ENCODE results near the gene RHOBTB3.

The RHOBTB3 gene

GRCh38 chr5:95713960-95714710, 17.0 kb upstream of the RHOBTB3 start:
- no peak for DNase-seq

DNA sequence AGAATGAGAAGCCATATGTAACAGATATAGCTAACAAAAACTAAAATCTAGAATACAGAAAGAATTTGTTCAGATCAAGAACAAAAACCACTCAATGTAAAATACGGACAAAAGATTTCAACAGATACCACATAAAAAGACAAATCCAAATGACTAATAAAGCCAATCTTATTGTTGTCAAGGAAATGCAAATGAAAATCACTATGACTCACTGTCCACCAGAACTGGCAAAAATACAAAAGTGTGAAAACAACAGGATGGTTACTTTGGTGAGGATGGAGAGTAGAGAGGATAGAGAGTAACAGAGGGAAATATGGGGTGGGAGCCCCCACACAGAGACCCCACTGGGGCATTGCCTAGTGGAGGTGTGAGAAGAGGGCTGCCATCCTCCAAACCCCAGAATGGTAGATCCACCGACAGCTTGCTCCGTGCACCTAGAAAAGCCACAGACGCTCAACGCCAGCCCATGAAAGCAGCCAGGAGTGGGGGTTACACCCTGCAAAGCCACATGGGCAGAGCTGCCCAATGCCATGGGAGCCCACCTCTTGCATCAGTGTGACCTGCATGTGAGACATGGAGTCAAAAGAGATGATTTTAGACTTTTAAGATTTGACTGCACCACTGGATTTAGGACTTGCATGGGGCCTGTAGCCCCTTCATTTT, 15.2 kb upstream of the RHOBTB3 start:
- DNase-seq, result peak in 1 of 2 experiments; percentile 11

- DNase-seq, result no peak
Measured at GRCh38 chr5:95717439-95717838, 13.7 kb upstream of the RHOBTB3 start.

DNA sequence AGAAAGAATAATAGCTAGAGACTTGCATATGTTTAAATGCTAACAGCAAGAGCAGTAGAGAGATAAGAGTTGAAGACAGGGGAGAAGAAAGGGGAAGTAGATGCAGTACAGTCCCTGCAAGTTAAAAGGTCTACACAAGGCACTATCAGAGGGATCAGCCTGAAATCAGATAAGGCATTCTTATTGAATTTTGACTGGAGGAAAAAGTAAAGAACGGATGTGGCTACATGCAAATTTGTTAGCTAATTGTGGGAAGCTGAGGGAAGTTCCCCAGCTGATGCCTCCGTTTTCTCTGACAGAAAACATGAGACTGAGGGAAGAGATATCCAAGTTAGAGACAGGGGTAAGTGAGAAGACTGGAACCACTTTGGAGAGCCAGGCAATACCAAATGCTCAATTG, 12.9 kb upstream of the RHOBTB3 start:
- DNase-seq, result peak; percentile 11 to 29

DNA sequence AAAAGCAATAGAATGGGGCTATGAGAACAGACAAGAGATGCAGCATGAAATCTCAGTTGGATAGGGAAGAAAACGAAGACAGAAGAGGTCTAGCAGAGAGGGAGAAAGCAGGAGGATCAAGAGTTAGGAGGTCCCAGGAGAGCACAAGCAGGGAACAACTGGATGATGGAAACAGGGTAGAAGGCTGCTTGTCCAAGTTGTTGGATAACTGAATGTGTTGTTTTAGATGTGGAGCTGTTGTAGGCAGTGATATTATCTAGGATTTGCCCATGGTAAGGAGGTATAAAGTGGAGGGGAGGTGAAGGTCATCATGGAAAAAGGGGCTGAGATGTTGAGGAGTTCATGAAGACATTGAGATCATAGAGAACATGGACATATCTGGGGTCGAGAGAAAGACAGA, 12.4 kb upstream of the RHOBTB3 start:
- no peak for DNase-seq

DNA sequence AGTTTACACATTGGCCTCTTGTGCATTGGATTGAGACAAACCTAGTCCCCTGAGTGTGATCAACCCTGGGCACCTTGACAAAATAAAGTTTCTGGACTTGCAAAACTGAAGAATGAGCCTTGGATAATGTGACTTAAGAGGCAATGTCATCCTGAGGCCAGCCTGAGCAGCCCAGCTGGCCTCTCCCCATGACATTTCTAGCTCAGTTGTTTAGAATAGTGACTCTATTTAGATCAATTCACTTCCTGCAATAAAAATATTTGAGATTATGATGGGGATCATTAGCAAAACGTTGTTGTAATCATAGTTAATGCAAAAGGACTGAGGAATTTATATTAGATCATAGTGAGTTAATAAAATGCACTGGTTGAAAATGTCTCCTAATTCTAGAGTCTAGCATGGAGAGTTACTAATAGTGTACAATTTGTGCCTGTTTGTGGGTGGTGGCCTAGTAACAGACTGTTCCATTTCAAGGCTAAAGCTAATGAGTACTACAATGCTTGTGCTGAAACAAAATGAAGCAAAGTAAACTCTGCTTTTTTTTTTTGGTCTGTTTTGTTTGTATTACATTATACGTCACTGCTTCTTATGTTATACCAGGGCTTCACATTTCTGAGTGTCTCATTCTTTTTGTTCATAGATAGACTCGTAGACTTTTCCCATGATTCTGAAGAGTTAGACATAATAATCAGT, 10.9 kb upstream of the RHOBTB3 start:
- no peak for DNase-seq

DNA sequence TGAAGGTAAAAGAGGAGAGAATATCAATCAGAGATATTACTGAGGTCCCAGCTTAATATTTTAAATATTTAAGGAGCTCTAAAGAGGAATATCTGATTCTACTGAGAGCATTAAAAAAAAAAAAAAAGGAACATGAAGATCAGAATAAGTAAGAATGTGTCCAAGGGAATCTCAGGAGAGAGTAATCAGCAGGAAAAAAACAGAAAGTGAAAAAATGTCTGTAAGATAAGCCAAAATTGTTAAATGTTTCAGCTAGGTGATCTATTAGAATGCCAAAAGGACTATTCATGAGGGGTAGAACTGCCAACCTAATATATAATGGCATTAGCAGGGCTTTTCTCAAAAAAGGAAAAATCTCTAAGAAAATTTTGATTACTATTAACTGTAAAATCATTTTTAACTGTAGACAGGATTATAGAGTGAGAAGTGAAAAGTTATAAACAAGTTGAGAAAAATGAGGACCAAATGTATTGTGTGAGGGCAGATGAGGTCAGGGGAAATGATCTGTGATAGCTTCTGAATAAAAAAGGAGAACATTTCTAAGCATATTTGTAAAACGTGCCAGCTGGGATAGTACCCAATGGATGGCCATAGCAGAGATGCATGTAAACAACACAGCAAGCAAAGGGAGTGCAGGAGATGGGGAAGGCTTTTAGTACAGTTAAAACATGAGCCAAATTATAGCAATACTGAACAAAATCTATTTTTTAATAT, 9.4 kb upstream of the RHOBTB3 start:
- DNase-seq, result no peak

- DNase-seq, result no peak
Measured at GRCh38 chr5:95723632-95724369, 7.3 kb upstream of the RHOBTB3 start.

- no peak for DNase-seq
Measured at GRCh38 chr5:95725071-95725820, 5.9 kb upstream of the RHOBTB3 start.

GRCh38 chr5:95725937-95726810, 5.0 kb upstream of the RHOBTB3 start:
- DNase-seq, result no peak

- DNase-seq, result no peak
Measured at GRCh38 chr5:95726811-95727763, 4.0 kb upstream of the RHOBTB3 start.

DNA sequence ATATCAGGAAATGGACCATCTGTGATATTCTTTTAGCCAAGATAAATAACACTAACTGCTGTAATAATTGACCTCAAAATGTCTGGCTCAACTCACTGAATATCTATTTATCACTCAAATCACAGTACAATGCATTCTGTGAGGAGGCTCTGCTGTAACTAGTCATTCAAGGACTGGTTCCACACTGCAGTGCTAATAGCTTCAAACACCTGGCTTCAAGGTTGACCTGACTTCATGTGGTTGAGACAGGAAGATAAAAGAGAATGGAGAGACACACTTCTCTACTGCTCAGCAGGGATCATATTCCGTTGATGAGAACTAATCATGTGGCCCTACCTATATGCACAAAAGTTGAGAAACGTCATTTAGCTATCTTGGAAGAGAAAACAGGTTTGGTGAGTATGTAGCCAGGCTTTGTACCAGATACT, 3.4 kb upstream of the RHOBTB3 start:
- no peak for DNase-seq

- no peak for DNase-seq
Measured at GRCh38 chr5:95728494-95729114, 2.5 kb upstream of the RHOBTB3 start.

DNA sequence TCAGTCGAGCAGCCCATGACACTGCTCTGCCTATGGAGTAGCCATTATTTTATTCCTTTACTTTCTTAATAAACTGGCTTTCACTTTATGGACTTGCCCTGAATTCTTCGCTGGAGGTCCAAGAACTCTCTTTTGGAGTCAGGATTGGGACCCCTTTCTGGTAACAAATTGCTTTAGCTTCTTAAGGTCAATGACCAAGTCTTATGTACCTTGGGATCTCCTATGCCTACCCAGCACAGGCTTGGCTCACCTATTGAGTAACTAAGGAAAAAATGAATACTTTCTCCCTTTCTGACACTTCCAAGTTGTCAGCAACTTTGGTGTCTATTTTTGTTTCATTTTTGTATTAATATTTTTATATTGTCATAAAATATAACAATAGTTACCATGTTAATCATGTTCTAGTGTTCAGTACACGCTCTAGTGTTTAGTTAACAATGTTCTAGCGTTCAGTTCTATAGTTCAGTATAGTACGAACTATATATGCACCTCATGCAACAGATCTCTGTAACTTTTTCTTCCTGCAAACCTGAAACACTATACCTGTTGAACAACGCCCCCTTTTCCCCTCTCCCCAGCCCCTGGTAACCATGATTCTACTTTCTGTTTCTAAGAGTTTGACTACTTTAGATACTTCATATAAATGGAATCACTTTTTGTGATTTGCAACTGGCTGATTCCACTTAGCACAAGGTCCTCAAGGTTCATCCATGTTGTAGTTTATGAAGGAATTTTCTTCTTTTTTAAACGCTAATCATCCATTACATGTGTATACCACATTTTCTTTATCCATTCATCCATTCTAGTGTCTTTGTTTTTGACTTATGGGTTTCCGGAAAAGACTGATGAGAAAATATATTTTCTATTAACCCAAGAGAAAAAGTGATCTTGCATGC, 1.8 kb upstream of the RHOBTB3 start:
- DNase-seq, result no peak

- DNase-seq, result no peak
Measured at GRCh38 chr5:95730011-95730700, 980 bp upstream of the RHOBTB3 start.

DNA sequence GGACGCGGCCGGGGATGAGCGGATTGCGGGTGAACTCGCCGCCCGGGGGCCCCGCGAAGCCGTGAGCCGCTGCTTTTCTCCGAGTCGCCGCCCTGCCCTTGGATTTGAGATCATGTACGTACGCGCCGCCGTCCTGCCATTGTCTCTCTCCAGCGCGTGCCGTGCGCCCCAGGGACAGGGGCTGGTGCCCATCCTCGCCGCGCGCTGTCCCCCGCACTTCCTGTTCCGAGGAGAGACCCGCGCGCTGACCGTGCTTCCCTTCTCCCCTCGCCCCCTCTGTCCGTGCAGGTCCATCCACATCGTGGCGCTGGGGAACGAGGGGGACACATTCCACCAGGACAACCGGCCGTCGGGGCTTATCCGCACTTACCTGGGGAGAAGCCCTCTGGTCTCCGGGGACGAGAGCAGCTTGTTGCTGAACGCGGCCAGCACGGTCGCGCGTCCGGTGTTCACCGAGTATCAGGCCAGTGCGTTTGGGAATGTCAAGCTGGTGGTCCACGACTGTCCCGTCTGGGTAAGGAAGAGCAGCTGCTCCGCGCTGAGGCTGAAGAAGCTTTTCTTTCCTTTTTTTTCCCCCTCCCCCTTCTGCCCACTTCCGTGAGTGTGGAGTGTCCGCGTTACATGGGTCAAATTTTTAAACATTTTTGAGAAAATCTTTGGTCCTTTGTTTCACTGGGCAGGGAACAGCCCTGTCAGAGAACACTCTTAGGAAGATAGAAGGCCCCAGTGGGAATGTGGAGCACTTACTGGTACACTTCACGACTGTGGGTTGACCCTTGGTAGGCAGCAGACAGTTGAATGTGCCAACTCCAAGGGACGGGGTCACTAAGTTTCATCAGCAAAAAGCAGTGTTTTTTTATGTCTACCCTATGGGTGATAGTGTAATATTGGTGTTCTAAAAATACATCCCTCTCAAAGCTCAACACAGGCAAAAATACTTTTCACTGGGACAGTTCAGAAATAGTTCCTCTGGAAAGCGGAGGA, 727 bp downstream of the RHOBTB3 start:
- DNase-seq, result peak; percentile 42 to 51

Measured in activated CD4-positive, alpha-beta T cell treated with anti-CD3 and anti-CD28 coated beads, Interleukin-2, amount 50 U/mL, for 48 hours (primary cell).